ENCODE results near the gene TRIM61.

- TF ChIP-seq EZH2phosphoT487 (IDR thresholded peaks at IDR 0.05; ENCODE audit: borderline replicate concordance) (no peak), CTCF (conservative IDR thresholded peaks at IDR 0.05; ENCODE audit: low read length) (no peak)
These were observed 28.0 kb upstream of the TRIM61 start for GRCh38 chr4:165005352-165005925.

Data from Loucy (cell line).